Measurements from ENCODE around the gene GEMIN2.
"Not testable (repeated sequence)": the region's sequence is repeated elsewhere in the genome, so short reads cannot be mapped to it uniquely, and the experiment has no call there.

GEMIN2 gene

GRCh38 chr14:39177168-39177545, 63.0 kb downstream of the GEMIN2 start:
- no peak for TF ChIP-seq POLR2A (IDR thresholded peaks at IDR 0.05; ENCODE audit: low read depth, low read length)
- FAIRE-seq (no peak), DNase-seq (ENCODE audit: insufficient read length, low spot score) (no peak)

GRCh38 chr14:39179042-39179441, 64.9 kb downstream of the GEMIN2 start:
- no peak for FAIRE-seq
- TF ChIP-seq POLR2A (IDR thresholded peaks at IDR 0.05; ENCODE audit: low read depth, low read length), result no peak
- DNase-seq (ENCODE audit: insufficient read length, low spot score), result no peak

GRCh38 chr14:39180553-39180952, 66.4 kb downstream of the GEMIN2 start:
- no peak for DNase-seq (ENCODE audit: insufficient read length, low spot score)
- no peak for TF ChIP-seq POLR2A (IDR thresholded peaks at IDR 0.05; ENCODE audit: low read depth, low read length)
- no peak for FAIRE-seq

- DNase-seq (ENCODE audit: insufficient read length, low spot score) (no peak), FAIRE-seq (no peak)
- no peak for TF ChIP-seq POLR2A (IDR thresholded peaks at IDR 0.05; ENCODE audit: low read depth, low read length)
Measured at GRCh38 chr14:39181026-39181692, 67.0 kb downstream of the GEMIN2 start.

GRCh38 chr14:39181693-39182047, 67.5 kb downstream of the GEMIN2 start:
- no peak for TF ChIP-seq POLR2A (IDR thresholded peaks at IDR 0.05; ENCODE audit: low read depth, low read length)

GRCh38 chr14:39182770-39183684, 68.9 kb downstream of the GEMIN2 start:
- no peak for TF ChIP-seq POLR2A (IDR thresholded peaks at IDR 0.05; ENCODE audit: low read depth, low read length)
- FAIRE-seq (peak; percentile 6), DNase-seq (ENCODE audit: insufficient read length, low spot score) (no peak)

More at GRCh38 chr14:39181693-39182047, 67.5 kb downstream of the GEMIN2 start:
- DNase-seq (ENCODE audit: insufficient read length, low spot score) (no peak), FAIRE-seq (no peak)

GRCh38 chr14:39183685-39184003, 69.5 kb downstream of the GEMIN2 start:
- not testable (repeated sequence) for DNase-seq (ENCODE audit: insufficient read length, low spot score); FAIRE-seq

GRCh38 chr14:39184628-39185255, 70.6 kb downstream of the GEMIN2 start:
- no peak for FAIRE-seq
- DNase-seq (ENCODE audit: insufficient read length, low spot score), result no peak
- TF ChIP-seq POLR2A (IDR thresholded peaks at IDR 0.05; ENCODE audit: low read depth, low read length), result no peak

GRCh38 chr14:39185256-39186049, 71.3 kb downstream of the GEMIN2 start:
- DNase-seq (ENCODE audit: insufficient read length, low spot score) (no peak), FAIRE-seq (no peak)
- no peak for TF ChIP-seq POLR2A (IDR thresholded peaks at IDR 0.05; ENCODE audit: low read depth, low read length)
